HEK293 (cell line): ENCODE data around the gene FAM117B.

Experiments used
- GFI1B ChIP-seq: fragments of 450-650 bp; formaldehyde crosslinking; IDR thresholded peaks from 2 replicates; pipeline ENCODE4 v1.5.1; 2016; ENCODE audit warnings: missing biosample characterization, missing genetic modification characterization
- PBX3 ChIP-seq: sonication (generic); formaldehyde crosslinking; IDR thresholded peaks from 2 replicates; pipeline ENCODE4 v1.8.1; 2022; ENCODE audit warnings: mild to moderate bottlenecking, moderate library complexity, missing genetic modification reagents
- SETDB1 ChIP-seq: IDR thresholded peaks from one replicate; pipeline ENCODE4 v1.6.1; 2017; ENCODE audit warnings: mild to moderate bottlenecking, low read length, moderate library complexity, mixed read lengths; ENCODE audit not compliant: insufficient read length
- ZBTB20 ChIP-seq: fragments of 450-650 bp; formaldehyde crosslinking; IDR thresholded peaks from 2 replicates; pipeline ENCODE4 v1.5.1; 2016; ENCODE audit warnings: missing biosample characterization, missing genetic modification characterization
- ZNF510 ChIP-seq: fragments of 450-650 bp; formaldehyde crosslinking; IDR thresholded peaks from 2 replicates; pipeline ENCODE4 v1.5.1; 2018; ENCODE audit warnings: mild to moderate bottlenecking, missing genetic modification characterization, missing biosample characterization; ENCODE audit not compliant: insufficient replicate concordance
- ZNF530 ChIP-seq: fragments of 450-650 bp; formaldehyde crosslinking; IDR thresholded peaks from 2 replicates; pipeline ENCODE4 v1.5.1; 2016; ENCODE audit warnings: low read depth, missing biosample characterization, missing genetic modification characterization
- ZNF623 ChIP-seq: fragments of 450-650 bp; formaldehyde crosslinking; IDR thresholded peaks from 2 replicates; pipeline ENCODE4 v1.5.1; 2016; ENCODE audit warnings: missing biosample characterization, missing genetic modification characterization
- ZSCAN18 ChIP-seq: fragments of 450-650 bp; formaldehyde crosslinking; IDR thresholded peaks from 2 replicates; pipeline ENCODE4 v1.5.1; 2016; ENCODE audit warnings: missing biosample characterization, missing genetic modification characterization
- TF ChIP-seq, protein P1 (sequence below): fragments of 450-650 bp; formaldehyde crosslinking; IDR thresholded peaks from 2 replicates; pipeline ENCODE4 v1.5.1; 2016; ENCODE audit warnings: missing biosample characterization, missing genetic modification characterization
- TF ChIP-seq, protein P2 (sequence below): fragments of 450-650 bp; formaldehyde crosslinking; IDR thresholded peaks from 2 replicates; pipeline ENCODE4 v1.5.1; 2016; ENCODE audit warnings: missing biosample characterization, missing genetic modification characterization
- TF ChIP-seq, protein P3 (sequence below): fragments of 450-650 bp; formaldehyde crosslinking; IDR thresholded peaks from 2 replicates; pipeline ENCODE4 v1.5.1; 2016; ENCODE audit warnings: missing biosample characterization, missing genetic modification characterization, borderline replicate concordance

DNA sequence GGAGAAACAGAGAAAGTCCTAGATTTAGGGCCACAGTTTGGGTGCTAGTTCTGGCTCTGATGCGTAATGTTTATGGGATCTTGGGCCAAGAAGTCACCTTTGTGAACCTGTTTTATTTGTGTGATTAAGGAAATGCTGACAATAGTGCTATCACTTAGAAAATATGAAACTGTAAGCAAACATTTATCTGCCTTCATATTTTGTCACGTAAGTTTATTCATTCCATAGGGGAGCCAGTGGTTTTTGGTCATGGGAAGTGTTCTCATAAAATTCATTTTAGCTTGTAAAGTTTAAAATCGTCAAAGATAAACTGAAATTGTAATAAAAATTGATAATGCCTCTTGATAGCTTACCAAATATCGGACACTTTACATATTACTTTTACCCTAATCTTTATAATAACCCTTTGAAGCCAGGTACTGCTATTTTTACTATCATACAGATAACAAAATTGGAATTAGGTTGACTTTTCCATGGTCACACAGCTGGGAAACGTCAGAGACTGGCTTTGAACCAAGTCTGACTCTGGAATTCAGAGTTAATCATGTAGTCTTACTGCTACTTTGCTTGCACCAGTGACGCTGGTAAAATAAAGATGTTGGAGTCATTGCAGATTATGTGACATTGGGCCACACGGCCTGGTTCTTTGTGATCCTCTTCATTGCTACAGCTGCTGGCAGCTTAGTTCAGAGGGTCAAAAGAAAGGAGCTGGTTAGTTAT lies 137.1 kb downstream of the FAM117B start:
- no peak for TF ChIP-seq ZNF510
- TF ChIP-seq ZSCAN18, result no peak
- no peak for TF ChIP-seq ZNF530 (tag by site-specific recombination)
- TF ChIP-seq, protein P1, sequence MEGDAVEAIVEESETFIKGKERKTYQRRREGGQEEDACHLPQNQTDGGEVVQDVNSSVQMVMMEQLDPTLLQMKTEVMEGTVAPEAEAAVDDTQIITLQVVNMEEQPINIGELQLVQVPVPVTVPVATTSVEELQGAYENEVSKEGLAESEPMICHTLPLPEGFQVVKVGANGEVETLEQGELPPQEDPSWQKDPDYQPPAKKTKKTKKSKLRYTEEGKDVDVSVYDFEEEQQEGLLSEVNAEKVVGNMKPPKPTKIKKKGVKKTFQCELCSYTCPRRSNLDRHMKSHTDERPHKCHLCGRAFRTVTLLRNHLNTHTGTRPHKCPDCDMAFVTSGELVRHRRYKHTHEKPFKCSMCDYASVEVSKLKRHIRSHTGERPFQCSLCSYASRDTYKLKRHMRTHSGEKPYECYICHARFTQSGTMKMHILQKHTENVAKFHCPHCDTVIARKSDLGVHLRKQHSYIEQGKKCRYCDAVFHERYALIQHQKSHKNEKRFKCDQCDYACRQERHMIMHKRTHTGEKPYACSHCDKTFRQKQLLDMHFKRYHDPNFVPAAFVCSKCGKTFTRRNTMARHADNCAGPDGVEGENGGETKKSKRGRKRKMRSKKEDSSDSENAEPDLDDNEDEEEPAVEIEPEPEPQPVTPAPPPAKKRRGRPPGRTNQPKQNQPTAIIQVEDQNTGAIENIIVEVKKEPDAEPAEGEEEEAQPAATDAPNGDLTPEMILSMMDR (tag by site-specific recombination), result no peak
- TF ChIP-seq ZNF623 (tag by site-specific recombination), result no peak
- TF ChIP-seq ZBTB20 (tag by site-specific recombination), result no peak
- TF ChIP-seq SETDB1, result no peak
- TF ChIP-seq, protein P2, sequence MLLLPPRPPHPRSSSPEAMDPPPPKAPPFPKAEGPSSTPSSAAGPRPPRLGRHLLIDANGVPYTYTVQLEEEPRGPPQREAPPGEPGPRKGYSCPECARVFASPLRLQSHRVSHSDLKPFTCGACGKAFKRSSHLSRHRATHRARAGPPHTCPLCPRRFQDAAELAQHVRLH, result no peak
- TF ChIP-seq, protein P3, sequence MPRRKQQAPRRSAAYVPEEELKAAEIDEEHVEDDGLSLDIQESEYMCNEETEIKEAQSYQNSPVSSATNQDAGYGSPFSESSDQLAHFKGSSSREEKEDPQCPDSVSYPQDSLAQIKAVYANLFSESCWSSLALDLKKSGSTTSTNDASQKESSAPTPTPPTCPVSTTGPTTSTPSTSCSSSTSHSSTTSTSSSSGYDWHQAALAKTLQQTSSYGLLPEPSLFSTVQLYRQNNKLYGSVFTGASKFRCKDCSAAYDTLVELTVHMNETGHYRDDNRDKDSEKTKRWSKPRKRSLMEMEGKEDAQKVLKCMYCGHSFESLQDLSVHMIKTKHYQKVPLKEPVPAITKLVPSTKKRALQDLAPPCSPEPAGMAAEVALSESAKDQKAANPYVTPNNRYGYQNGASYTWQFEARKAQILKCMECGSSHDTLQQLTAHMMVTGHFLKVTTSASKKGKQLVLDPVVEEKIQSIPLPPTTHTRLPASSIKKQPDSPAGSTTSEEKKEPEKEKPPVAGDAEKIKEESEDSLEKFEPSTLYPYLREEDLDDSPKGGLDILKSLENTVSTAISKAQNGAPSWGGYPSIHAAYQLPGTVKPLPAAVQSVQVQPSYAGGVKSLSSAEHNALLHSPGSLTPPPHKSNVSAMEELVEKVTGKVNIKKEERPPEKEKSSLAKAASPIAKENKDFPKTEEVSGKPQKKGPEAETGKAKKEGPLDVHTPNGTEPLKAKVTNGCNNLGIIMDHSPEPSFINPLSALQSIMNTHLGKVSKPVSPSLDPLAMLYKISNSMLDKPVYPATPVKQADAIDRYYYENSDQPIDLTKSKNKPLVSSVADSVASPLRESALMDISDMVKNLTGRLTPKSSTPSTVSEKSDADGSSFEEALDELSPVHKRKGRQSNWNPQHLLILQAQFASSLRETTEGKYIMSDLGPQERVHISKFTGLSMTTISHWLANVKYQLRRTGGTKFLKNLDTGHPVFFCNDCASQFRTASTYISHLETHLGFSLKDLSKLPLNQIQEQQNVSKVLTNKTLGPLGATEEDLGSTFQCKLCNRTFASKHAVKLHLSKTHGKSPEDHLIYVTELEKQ (tag by site-specific recombination), result no peak
- no peak for TF ChIP-seq GFI1B (tag by site-specific recombination)
- TF ChIP-seq PBX3, result no peak
